ENCODE results near the gene SFRP2.

The SFRP2 gene

GRCh38 chr4:153814789-153815188, 25.9 kb upstream of the SFRP2 start:
- no peak for TF ChIP-seq CTCF (IDR thresholded peaks at IDR 0.05; ENCODE audit: insufficient read depth, low read depth, low read length, missing control alignments)
- DNase-seq (ENCODE audit: low read depth): no peak
- H3K4me3 ChIP-seq (ENCODE audit: low read depth, low read length): no peak overlapping the region

DNA sequence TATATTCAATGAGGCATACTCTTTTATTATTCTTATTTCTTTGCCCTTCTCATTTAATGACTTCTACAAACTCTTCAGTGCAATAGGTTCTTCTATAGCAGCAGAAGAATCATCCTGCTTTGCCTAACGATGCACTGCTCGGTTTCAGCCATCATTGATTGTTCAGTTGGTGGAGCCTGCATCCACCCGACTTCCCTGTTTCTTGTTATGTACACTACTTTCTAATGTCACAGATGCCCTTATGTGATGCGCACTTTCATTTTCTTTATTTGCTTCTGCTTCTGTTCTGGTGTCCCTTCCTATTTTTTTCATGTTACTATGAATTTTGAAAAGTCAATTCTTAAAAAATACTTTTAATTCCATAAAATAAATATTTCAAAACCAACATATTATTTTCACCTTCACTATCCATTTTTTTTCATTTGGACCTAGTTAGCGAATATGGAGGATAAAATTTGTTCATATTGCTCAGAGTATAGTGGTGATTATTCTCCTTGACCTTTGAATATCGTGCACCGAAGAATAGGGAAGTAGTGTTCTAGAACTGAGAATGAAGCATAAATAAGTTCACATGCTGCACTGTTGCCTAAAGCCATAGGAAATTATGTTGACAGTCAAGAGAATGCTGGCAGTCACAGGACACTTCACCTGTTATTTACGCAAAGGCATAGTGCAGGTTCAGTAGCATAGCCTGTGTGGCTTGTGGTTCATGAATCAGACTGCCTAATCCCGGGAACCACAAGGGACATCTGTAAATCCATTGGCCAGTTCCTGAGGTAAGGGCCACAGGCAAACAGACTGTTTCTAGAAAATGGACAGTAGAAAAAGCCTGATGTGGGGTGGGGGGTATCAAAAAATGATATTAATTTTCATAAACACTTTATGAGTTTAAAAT, 21.3 kb upstream of the SFRP2 start:
- TF ChIP-seq CTCF (IDR thresholded peaks at IDR 0.05; ENCODE audit: insufficient read depth, low read depth, low read length, missing control alignments): no peak
- no peak overlapping the region for H3K4me3 ChIP-seq (ENCODE audit: low read depth, low read length)
- no peak for DNase-seq (ENCODE audit: low read depth)

GRCh38 chr4:153809307-153809706, 20.4 kb upstream of the SFRP2 start:
- H3K4me3 ChIP-seq (ENCODE audit: low read depth, low read length): no peak overlapping the region
- DNase-seq (ENCODE audit: low read depth): peak; percentile 55
- no peak for TF ChIP-seq CTCF (IDR thresholded peaks at IDR 0.05; ENCODE audit: insufficient read depth, low read depth, low read length, missing control alignments)

DNA sequence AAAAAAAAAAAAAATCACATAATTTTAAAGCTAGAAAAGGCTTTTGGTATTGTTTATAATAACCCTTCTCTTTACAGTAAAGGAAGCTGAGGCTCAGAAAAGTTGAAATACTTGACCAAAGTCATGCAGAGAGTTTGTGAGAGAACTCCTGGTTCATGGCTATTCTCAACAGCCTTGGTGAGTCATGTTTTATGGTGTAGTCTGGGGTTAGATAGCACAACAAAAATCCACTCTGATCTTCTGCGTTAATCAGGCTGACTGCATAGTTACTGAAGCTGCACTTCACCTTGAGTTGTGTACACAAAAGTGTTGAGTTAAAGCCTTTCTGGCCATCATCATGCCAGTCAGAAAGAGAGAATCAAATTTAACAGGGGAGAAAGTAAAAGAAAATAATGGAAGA, 19.3 kb upstream of the SFRP2 start:
- H3K4me3 ChIP-seq (ENCODE audit: low read depth, low read length): no peak overlapping the region
- TF ChIP-seq CTCF (IDR thresholded peaks at IDR 0.05; ENCODE audit: insufficient read depth, low read depth, low read length, missing control alignments): no peak
- DNase-seq (ENCODE audit: low read depth): no peak

- no peak for DNase-seq (ENCODE audit: low read depth)
- no peak for TF ChIP-seq CTCF (IDR thresholded peaks at IDR 0.05; ENCODE audit: insufficient read depth, low read depth, low read length, missing control alignments)
- no peak overlapping the region for H3K4me3 ChIP-seq (ENCODE audit: low read depth, low read length)
Observed at GRCh38 chr4:153806073-153806472, 17.2 kb upstream of the SFRP2 start.

- TF ChIP-seq CTCF (IDR thresholded peaks at IDR 0.05; ENCODE audit: insufficient read depth, low read depth, low read length, missing control alignments): no peak
- no peak for DNase-seq (ENCODE audit: low read depth)
- H3K4me3 ChIP-seq (ENCODE audit: low read depth, low read length): no peak overlapping the region
Observed at GRCh38 chr4:153804722-153805121, 15.8 kb upstream of the SFRP2 start.

DNA sequence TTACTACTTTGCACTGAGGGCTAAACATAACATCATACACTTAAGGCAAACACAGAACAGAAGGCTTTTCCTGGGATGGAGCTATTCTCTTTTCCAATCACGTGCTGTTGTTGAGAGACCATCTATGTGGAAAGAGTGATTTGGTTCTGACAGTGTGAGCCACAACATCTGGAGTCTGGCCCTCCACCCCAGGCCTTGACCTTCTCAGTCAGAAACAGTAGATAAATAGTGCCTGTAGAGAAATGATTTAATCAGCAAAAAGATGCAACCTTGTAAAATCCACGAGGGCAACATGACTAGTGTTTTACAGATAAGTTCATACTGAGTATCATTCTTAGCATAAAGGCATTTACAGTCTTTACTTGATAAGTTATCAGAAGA, 10.8 kb upstream of the SFRP2 start:
- TF ChIP-seq CTCF (IDR thresholded peaks at IDR 0.05; ENCODE audit: insufficient read depth, low read depth, low read length, missing control alignments): no peak
- DNase-seq (ENCODE audit: low read depth): no peak
- no peak overlapping the region for H3K4me3 ChIP-seq (ENCODE audit: low read depth, low read length)

Data from GM12865 (cell line).